Spleen (tissue), 11 donors: ENCODE results near the gene CABLES1. TPM values are rescaled to one million over a fixed set of nuclear protein-coding genes. Genes with fewer than 3 reads are reported as not detected.

Source experiments
- DNase-seq: peaks from one replicate; pipeline ENCODE4 v3.0.0-alpha.2; 2020
- H3K27ac ChIP-seq, 8 donors: fragments of 200-600 bp; sonication (generic) in 7 of 8; 1 replicate in 4 of 8; 2 replicates in 4 of 8; pipeline versions ENCODE4 v1.5.0 to v1.8.0; 2016 to 2021; ENCODE audit warnings: inconsistent platforms in 4 of 8, mild to moderate bottlenecking in 4 of 8, moderate library complexity in 1 of 8
- H3K27me3 ChIP-seq, 7 donors: fragments of 200-600 bp; sonication (generic) in 6 of 7; replicated peaks in 1 of 7; 1 replicate in 4 of 7; 2 replicates in 3 of 7; pipeline versions ENCODE4 v1.5.0 to v1.8.0; 2016 to 2021; ENCODE audit warnings: inconsistent platforms in 3 of 7, mild to moderate bottlenecking in 1 of 7
- H3K36me3 ChIP-seq, 6 donors: fragments of 200-600 bp; sonication (generic) in 5 of 6; 1 replicate in 4 of 6; 2 replicates in 2 of 6; pipeline versions ENCODE4 v1.5.0 to v1.8.0; 2016 to 2021; ENCODE audit warnings: inconsistent platforms in 2 of 6
- H3K4me1 ChIP-seq, 6 donors: fragments of 200-600 bp; sonication (generic) in 5 of 6; 1 replicate in 3 of 6; 2 replicates in 3 of 6; pipeline versions ENCODE4 v1.5.0 to v1.8.0; 2016 to 2021; ENCODE audit warnings: inconsistent platforms in 3 of 6
- H3K4me3 ChIP-seq, 8 donors: fragments of 200-600 bp; sonication (generic) in 7 of 8; 1 replicate in 4 of 8; 2 replicates in 4 of 8; pipeline versions ENCODE4 v1.5.0 to v1.8.0; 2016 to 2021; ENCODE audit warnings: inconsistent platforms in 4 of 8, mild to moderate bottlenecking in 4 of 8, moderate library complexity in 2 of 8
- H3K9me3 ChIP-seq, 8 donors: fragments of 200-600 bp; sonication (generic) in 7 of 8; 1 replicate in 4 of 8; 2 replicates in 4 of 8; pipeline versions ENCODE4 v1.5.0 to v1.8.0; 2016 to 2021; ENCODE audit warnings: inconsistent platforms in 4 of 8
- CTCF ChIP-seq, 11 experiments: fragments of 200-600 bp in 7 of 11; fragments of 450-650 bp in 4 of 11; sonication (generic) in 4 of 11; IDR thresholded peaks in 8 of 11; conservative IDR thresholded peaks in 3 of 11; 1 replicate in 7 of 11; 2 replicates in 4 of 11; pipeline versions ENCODE4 v1.4.0 to v1.8.0; 2016 to 2021; ENCODE audit warnings: antibody characterized with exemption in 11 of 11, inconsistent platforms in 4 of 11, mild to moderate bottlenecking in 1 of 11
- POLR2A ChIP-seq, 3 donors: fragments of 450-650 bp; IDR thresholded peaks; one replicate each; pipeline ENCODE4 v1.5.1; 2017; ENCODE audit warnings: antibody characterized with exemption in 3 of 3, mild to moderate bottlenecking in 1 of 3
- POLR2AphosphoS5 ChIP-seq, 3 donors: sonication (generic); formaldehyde crosslinking; IDR thresholded peaks; one replicate each; pipeline ENCODE4 v1.5.1; 2017; ENCODE audit warnings: antibody characterized with exemption in 3 of 3
- WGBS, 5 donors: extraction: QIAGEN DNeasy Blood & Tissue Kit in 3 of 5; methylation state at CpG; one replicate each; pipeline versions ENCODE4 v1.1.5 to v1.1.7; 2013 to 2018; 5-methylcytosine and 5-hydroxymethylcytosine counted together
- intact Hi-C: fragments of 100-400 bp; cut with DNase I; formaldehyde crosslinking; loops from one replicate; pipeline ENCODE4 v1.15.0; 2023; ENCODE audit warnings: low total_unique reads
- polyA plus RNA-seq, 3 donors: library from polyadenylated mRNA; stranded (reverse); fragments of 200-250 nt; gene quantifications; one replicate each; pipeline ENCODE4 v1.2.1, GENCODE V29; 2013
- total RNA-seq, 7 donors: library from RNA; depleted of rRNA in 3 of 7; stranded (reverse); fragments of >200 nt in 3 of 7; fragmentation: NEBNext Ultra II Directional in 4 of 7; extraction: Animal tissue kit (Norgen Biotek cat#: 25700) in 4 of 7; gene quantifications; one replicate each; pipeline versions ENCODE4 v1.1.0 to v1.2.1, GENCODE V29; 2016 to 2021
- donor health status: healthy with polysubstance abuse.
- donor health status: DM: no; HTN: no; CAD: no; lungs with moderate emphysema.
- donor health status: DM: no; HTN: no; CAD: no.
- donor health status: Bipolar disorder and iron deficiency.
- donor health status: healthy.
- donor health status: DM: no; HTN: no; CAD: no.
- donor health status: DM: yes; HTN: yes; CAD: no.

CABLES1 gene
- total and polyA plus RNA-seq, 10 donors = 1.7 to 18.7 (median 6.0) TPM

- no peaks in the 10 kb centered on the region for H3K36me3 ChIP-seq
- intact Hi-C loops = no loop called here
- peak overlapping the region in 5 of 8 donors; percentile 21 to 45 (median 42) for H3K27ac ChIP-seq
- no peak for TF ChIP-seq POLR2A (IDR thresholded peaks at IDR 0.05)
- TF ChIP-seq POLR2AphosphoS5 (IDR thresholded peaks at IDR 0.05) = peak in 2 of 3 donors; percentile 62 to 67
- H3K27me3 ChIP-seq = no peaks in the 10 kb centered on the region
- peaks cover 0 to 26% (median 10%) of the 10 kb centered on the region in 6 donors for H3K4me1 ChIP-seq
- peaks cover 0 to 4% (median 0%) of the 10 kb centered on the region in 8 donors for H3K9me3 ChIP-seq
- 60 to 74% (median 67%) methylated on average over 11 to 12 of the region's 12 CpGs for WGBS, 5 donors
- DNase-seq = no peak
- H3K4me3 ChIP-seq = no peak overlapping the region
These were observed 118.3 kb downstream of the CABLES1 start for GRCh38 chr18:23253630-23254029.

DNA sequence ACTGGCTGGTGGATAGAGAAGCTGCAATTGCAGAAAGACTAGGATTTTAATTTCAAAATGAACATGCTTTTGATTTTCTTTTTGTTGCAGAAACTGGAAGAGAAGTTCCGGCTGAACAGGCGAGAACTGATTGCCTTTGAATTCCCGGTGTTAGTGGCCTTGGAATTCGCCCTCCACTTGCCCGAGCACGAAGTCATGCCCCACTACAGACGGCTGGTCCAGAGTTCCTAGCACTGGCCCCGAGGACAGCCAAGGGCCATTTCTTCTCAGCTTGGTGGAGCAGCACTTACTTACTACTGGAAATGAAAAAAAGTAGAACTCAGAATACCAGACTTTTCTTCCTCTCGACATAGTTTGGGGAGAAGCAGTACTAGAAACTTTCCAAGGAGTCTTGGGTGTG is 121.9 kb downstream of the CABLES1 start:
- Histone ChIP-seq H3K36me3 (no peaks in the 10 kb centered on the region), H3K4me3 (no peak overlapping the region), H3K27ac (no peak overlapping the region), H3K4me1 (peaks cover 20 to 39% (median 31%) of the 10 kb centered on the region in 6 donors), H3K27me3 (no peaks in the 10 kb centered on the region), H3K9me3 (no peaks in the 10 kb centered on the region)
- WGBS, 5 donors = 84 to 90% (median 86%) methylated on average over 9 of the region's 9 CpGs
- DNase-seq = no peak
- intact Hi-C loops = no loop called here
- TF ChIP-seq POLR2AphosphoS5 (IDR thresholded peaks at IDR 0.05) = no peak
- no peak for TF ChIP-seq POLR2A (IDR thresholded peaks at IDR 0.05)
- no peak for TF ChIP-seq CTCF (IDR thresholded peaks at IDR 0.05 in 8 of 11, conservative IDR thresholded peaks at IDR 0.05 in 3 of 11)

GRCh38 chr18:23257686-23258565 is 122.6 kb downstream of the CABLES1 start:
- DNase-seq = no peak
- H3K27ac ChIP-seq = no peak overlapping the region
- TF ChIP-seq POLR2A (IDR thresholded peaks at IDR 0.05) (no peak), CTCF (IDR thresholded peaks at IDR 0.05 in 8 of 11, conservative IDR thresholded peaks at IDR 0.05 in 3 of 11) (no peak), POLR2AphosphoS5 (IDR thresholded peaks at IDR 0.05) (no peak)
- 57 to 73% (median 59%) methylated on average over 25 of the region's 25 CpGs for WGBS, 5 donors
- H3K9me3 ChIP-seq = no peaks in the 10 kb centered on the region
- H3K36me3 ChIP-seq = no peaks in the 10 kb centered on the region
- no peak overlapping the region for H3K4me3 ChIP-seq
- H3K27me3 ChIP-seq = no peaks in the 10 kb centered on the region
- intact Hi-C loops = no loop called here
- peaks cover 20 to 39% (median 31%) of the 10 kb centered on the region in 6 donors for H3K4me1 ChIP-seq

GRCh38 chr18:23258566-23259469 is 123.5 kb downstream of the CABLES1 start:
- 70 to 80% (median 73%) methylated on average over 15 of the region's 15 CpGs for WGBS, 5 donors
- intact Hi-C loops = no loop called here
- Histone ChIP-seq H3K27ac (peak overlapping the region in 7 of 8 donors; percentile 70 to 88 (median 82)), H3K36me3 (no peaks in the 10 kb centered on the region), H3K27me3 (no peaks in the 10 kb centered on the region), H3K9me3 (no peaks in the 10 kb centered on the region), H3K4me1 (peaks cover 20 to 39% (median 29%) of the 10 kb centered on the region in 6 donors), H3K4me3 (no peak overlapping the region)
- TF ChIP-seq CTCF (IDR thresholded peaks at IDR 0.05 in 8 of 11, conservative IDR thresholded peaks at IDR 0.05 in 3 of 11) = no peak
- no peak for TF ChIP-seq POLR2AphosphoS5 (IDR thresholded peaks at IDR 0.05)
- no peak for TF ChIP-seq POLR2A (IDR thresholded peaks at IDR 0.05)
- DNase-seq = no peak
